ENCODE results near the gene PTPRE.

Gene PTPRE

GRCh38 chr10:127911218-127911866, 4.4 kb downstream of the PTPRE start:
- no peak for FAIRE-seq
- TF ChIP-seq POLR2AphosphoS5 (IDR thresholded peaks at IDR 0.05; ENCODE audit: low read depth, low read length) (no peak), POLR2A (IDR thresholded peaks at IDR 0.05; ENCODE audit: low read depth, low read length) (no peak), TAF1 (IDR thresholded peaks at IDR 0.05; ENCODE audit: borderline replicate concordance, low read depth, low read length) (no peak)
- no peak for DNase-seq (ENCODE audit: insufficient read length)

GRCh38 chr10:127911867-127912257, 5.0 kb downstream of the PTPRE start:
- TF ChIP-seq POLR2A (IDR thresholded peaks at IDR 0.05; ENCODE audit: low read depth, low read length): no peak
- no peak for TF ChIP-seq TAF1 (IDR thresholded peaks at IDR 0.05; ENCODE audit: borderline replicate concordance, low read depth, low read length)
- no peak for TF ChIP-seq POLR2AphosphoS5 (IDR thresholded peaks at IDR 0.05; ENCODE audit: low read depth, low read length)
- no peak for FAIRE-seq
- no peak for DNase-seq (ENCODE audit: insufficient read length)

- DNase-seq (ENCODE audit: insufficient read length) (no peak), FAIRE-seq (no peak)
- TF ChIP-seq TAF1 (IDR thresholded peaks at IDR 0.05; ENCODE audit: borderline replicate concordance, low read depth, low read length): no peak
- TF ChIP-seq POLR2AphosphoS5 (IDR thresholded peaks at IDR 0.05; ENCODE audit: low read depth, low read length): no peak
- TF ChIP-seq POLR2A (IDR thresholded peaks at IDR 0.05; ENCODE audit: low read depth, low read length): no peak
These were observed 5.9 kb downstream of the PTPRE start for GRCh38 chr10:127912607-127913367.

- no peak for FAIRE-seq
- TF ChIP-seq TAF1 (IDR thresholded peaks at IDR 0.05; ENCODE audit: borderline replicate concordance, low read depth, low read length) (no peak), POLR2AphosphoS5 (IDR thresholded peaks at IDR 0.05; ENCODE audit: low read depth, low read length) (no peak), POLR2A (IDR thresholded peaks at IDR 0.05; ENCODE audit: low read depth, low read length) (no peak)
- DNase-seq (ENCODE audit: insufficient read length): no peak
These were observed 6.5 kb downstream of the PTPRE start for GRCh38 chr10:127913368-127913759.

- FAIRE-seq (no peak), DNase-seq (ENCODE audit: insufficient read length) (no peak)
- TF ChIP-seq POLR2A (IDR thresholded peaks at IDR 0.05; ENCODE audit: low read depth, low read length): no peak
- no peak for TF ChIP-seq POLR2AphosphoS5 (IDR thresholded peaks at IDR 0.05; ENCODE audit: low read depth, low read length)
- no peak for TF ChIP-seq TAF1 (IDR thresholded peaks at IDR 0.05; ENCODE audit: borderline replicate concordance, low read depth, low read length)
These were observed 8.4 kb downstream of the PTPRE start for GRCh38 chr10:127915324-127915723.

- FAIRE-seq: no peak
- TF ChIP-seq TAF1 (IDR thresholded peaks at IDR 0.05; ENCODE audit: borderline replicate concordance, low read depth, low read length) (no peak), POLR2A (IDR thresholded peaks at IDR 0.05; ENCODE audit: low read depth, low read length) (no peak), POLR2AphosphoS5 (IDR thresholded peaks at IDR 0.05; ENCODE audit: low read depth, low read length) (no peak)
- DNase-seq (ENCODE audit: insufficient read length): no peak
These were observed 9.9 kb downstream of the PTPRE start for GRCh38 chr10:127916826-127917225.

GRCh38 chr10:127918572-127918971, 11.7 kb downstream of the PTPRE start:
- DNase-seq (ENCODE audit: insufficient read length) (no peak), FAIRE-seq (no peak)
- TF ChIP-seq POLR2AphosphoS5 (IDR thresholded peaks at IDR 0.05; ENCODE audit: low read depth, low read length): no peak
- TF ChIP-seq TAF1 (IDR thresholded peaks at IDR 0.05; ENCODE audit: borderline replicate concordance, low read depth, low read length): no peak
- no peak for TF ChIP-seq POLR2A (IDR thresholded peaks at IDR 0.05; ENCODE audit: low read depth, low read length)

GRCh38 chr10:127919418-127920271, 12.7 kb downstream of the PTPRE start:
- DNase-seq (ENCODE audit: insufficient read length) (no peak), FAIRE-seq (no peak)
- TF ChIP-seq TAF1 (IDR thresholded peaks at IDR 0.05; ENCODE audit: borderline replicate concordance, low read depth, low read length): no peak
- TF ChIP-seq POLR2A (IDR thresholded peaks at IDR 0.05; ENCODE audit: low read depth, low read length): no peak
- no peak for TF ChIP-seq POLR2AphosphoS5 (IDR thresholded peaks at IDR 0.05; ENCODE audit: low read depth, low read length)

GRCh38 chr10:127920306-127921074, 13.6 kb downstream of the PTPRE start:
- DNase-seq (ENCODE audit: insufficient read length) (no peak), FAIRE-seq (no peak)
- TF ChIP-seq POLR2AphosphoS5 (IDR thresholded peaks at IDR 0.05; ENCODE audit: low read depth, low read length) (no peak), TAF1 (IDR thresholded peaks at IDR 0.05; ENCODE audit: borderline replicate concordance, low read depth, low read length) (no peak), POLR2A (IDR thresholded peaks at IDR 0.05; ENCODE audit: low read depth, low read length) (no peak)

GRCh38 chr10:127921075-127921752, 14.3 kb downstream of the PTPRE start:
- DNase-seq (ENCODE audit: insufficient read length) (no peak), FAIRE-seq (no peak)
- TF ChIP-seq POLR2AphosphoS5 (IDR thresholded peaks at IDR 0.05; ENCODE audit: low read depth, low read length) (no peak), POLR2A (IDR thresholded peaks at IDR 0.05; ENCODE audit: low read depth, low read length) (no peak), TAF1 (IDR thresholded peaks at IDR 0.05; ENCODE audit: borderline replicate concordance, low read depth, low read length) (no peak)
